ENCODE results near the gene CDKN2A. TPM values are rescaled to one million over a fixed set of nuclear protein-coding genes. Genes with fewer than 3 reads are reported as not detected.

CDKN2A gene
- total RNA-seq, 1 experiment from 2014 or later: not detected

DNA sequence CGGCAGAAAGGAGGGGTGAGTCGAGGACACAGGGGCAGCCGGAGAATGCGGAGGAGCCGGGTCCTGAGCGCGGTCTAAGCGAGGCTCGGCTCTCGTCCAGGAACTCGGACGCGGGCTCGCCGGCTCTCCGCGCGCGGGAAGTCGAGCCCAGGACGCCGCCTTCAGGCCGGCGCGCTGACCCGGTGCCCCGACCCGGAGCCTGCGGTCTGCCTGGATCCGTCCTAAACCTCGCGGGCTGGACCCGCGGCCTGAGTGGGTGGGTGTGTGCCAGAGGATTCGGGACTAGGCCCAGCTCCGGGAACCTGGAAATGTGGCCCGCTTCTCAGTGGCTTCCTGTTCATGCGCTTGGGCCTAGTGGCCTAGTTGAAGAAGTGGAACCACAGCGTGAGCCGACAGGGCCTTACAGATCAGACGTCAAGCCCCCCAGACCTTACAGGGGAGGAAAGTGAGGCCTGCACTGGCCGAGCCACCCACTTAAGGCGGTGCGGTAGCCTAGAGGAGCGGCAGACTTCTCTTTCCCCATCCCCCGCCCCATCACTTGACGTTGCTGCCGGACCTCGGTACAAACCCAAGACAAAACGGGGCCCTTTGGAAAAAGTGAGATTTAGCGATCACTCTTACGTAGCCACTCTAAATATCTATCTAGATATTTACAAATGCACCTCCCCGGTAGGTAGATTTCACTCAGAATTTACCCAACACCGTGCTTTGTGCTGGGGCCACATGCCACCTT lies 1.6 kb upstream of the CDKN2A start:
- H3K4me1 ChIP-seq (ENCODE audit: control insufficient read depth, insufficient read depth, low read length): no peaks in the 10 kb centered on the region
- TF ChIP-seq, protein P1, sequence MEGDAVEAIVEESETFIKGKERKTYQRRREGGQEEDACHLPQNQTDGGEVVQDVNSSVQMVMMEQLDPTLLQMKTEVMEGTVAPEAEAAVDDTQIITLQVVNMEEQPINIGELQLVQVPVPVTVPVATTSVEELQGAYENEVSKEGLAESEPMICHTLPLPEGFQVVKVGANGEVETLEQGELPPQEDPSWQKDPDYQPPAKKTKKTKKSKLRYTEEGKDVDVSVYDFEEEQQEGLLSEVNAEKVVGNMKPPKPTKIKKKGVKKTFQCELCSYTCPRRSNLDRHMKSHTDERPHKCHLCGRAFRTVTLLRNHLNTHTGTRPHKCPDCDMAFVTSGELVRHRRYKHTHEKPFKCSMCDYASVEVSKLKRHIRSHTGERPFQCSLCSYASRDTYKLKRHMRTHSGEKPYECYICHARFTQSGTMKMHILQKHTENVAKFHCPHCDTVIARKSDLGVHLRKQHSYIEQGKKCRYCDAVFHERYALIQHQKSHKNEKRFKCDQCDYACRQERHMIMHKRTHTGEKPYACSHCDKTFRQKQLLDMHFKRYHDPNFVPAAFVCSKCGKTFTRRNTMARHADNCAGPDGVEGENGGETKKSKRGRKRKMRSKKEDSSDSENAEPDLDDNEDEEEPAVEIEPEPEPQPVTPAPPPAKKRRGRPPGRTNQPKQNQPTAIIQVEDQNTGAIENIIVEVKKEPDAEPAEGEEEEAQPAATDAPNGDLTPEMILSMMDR (IDR thresholded peaks at IDR 0.05): no peak
- TF ChIP-seq, protein P2, sequence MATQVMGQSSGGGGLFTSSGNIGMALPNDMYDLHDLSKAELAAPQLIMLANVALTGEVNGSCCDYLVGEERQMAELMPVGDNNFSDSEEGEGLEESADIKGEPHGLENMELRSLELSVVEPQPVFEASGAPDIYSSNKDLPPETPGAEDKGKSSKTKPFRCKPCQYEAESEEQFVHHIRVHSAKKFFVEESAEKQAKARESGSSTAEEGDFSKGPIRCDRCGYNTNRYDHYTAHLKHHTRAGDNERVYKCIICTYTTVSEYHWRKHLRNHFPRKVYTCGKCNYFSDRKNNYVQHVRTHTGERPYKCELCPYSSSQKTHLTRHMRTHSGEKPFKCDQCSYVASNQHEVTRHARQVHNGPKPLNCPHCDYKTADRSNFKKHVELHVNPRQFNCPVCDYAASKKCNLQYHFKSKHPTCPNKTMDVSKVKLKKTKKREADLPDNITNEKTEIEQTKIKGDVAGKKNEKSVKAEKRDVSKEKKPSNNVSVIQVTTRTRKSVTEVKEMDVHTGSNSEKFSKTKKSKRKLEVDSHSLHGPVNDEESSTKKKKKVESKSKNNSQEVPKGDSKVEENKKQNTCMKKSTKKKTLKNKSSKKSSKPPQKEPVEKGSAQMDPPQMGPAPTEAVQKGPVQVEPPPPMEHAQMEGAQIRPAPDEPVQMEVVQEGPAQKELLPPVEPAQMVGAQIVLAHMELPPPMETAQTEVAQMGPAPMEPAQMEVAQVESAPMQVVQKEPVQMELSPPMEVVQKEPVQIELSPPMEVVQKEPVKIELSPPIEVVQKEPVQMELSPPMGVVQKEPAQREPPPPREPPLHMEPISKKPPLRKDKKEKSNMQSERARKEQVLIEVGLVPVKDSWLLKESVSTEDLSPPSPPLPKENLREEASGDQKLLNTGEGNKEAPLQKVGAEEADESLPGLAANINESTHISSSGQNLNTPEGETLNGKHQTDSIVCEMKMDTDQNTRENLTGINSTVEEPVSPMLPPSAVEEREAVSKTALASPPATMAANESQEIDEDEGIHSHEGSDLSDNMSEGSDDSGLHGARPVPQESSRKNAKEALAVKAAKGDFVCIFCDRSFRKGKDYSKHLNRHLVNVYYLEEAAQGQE (IDR thresholded peaks at IDR 0.05; ENCODE audit: insufficient read depth in 1 of 2, low read depth in 2 of 2, low read length in 1 of 2): no peak
- TF ChIP-seq SIN3A (IDR thresholded peaks at IDR 0.05; ENCODE audit: borderline replicate concordance, insufficient read depth, low read depth, low read length) (no peak), POLR2AphosphoS5 (IDR thresholded peaks at IDR 0.05; ENCODE audit: low read depth, low read length) (no peak), TCF7L2 (IDR thresholded peaks at IDR 0.05; ENCODE audit: low read depth, low read length) (no peak)
- CTCF ChIA-PET: no interaction called here
- intact Hi-C loops (cut with micrococcal nuclease; ENCODE audit: unreplicated experiment): no loop called here
- POLR2A ChIA-PET: no interaction called here
- ATAC-seq (no peak), DNase-seq (ENCODE audit: low read depth, low spot score) (no peak)
- H3K27me3 ChIP-seq (ENCODE audit: control insufficient read depth, insufficient read depth, low read length): no peaks in the 10 kb centered on the region
- no peaks in the 10 kb centered on the region for H3K9me3 ChIP-seq (ENCODE audit: control insufficient read depth, insufficient read depth, low read depth, low read length)
- H3K36me3 ChIP-seq (ENCODE audit: control insufficient read depth, insufficient read depth, low read length): no peaks in the 10 kb centered on the region; the same call in 1 of the 2 replicates
- no TSS peak for BruUV-seq (replicated peaks)
- no peak overlapping the region for H3K27ac ChIP-seq (ENCODE audit: low read length)
- peak overlapping the region in 1 of 2 experiments; percentile 39; a peak in 1 of 4 replicates for H3K4me3 ChIP-seq (ENCODE audit: low read depth in 2 of 2, low read length in 2 of 2)
- in situ Hi-C loops (cut with HindIII; ENCODE audit: low pct_unique_long_range_greater_than_20kb, low sequenced_read_pairs): no loop called here

DNA sequence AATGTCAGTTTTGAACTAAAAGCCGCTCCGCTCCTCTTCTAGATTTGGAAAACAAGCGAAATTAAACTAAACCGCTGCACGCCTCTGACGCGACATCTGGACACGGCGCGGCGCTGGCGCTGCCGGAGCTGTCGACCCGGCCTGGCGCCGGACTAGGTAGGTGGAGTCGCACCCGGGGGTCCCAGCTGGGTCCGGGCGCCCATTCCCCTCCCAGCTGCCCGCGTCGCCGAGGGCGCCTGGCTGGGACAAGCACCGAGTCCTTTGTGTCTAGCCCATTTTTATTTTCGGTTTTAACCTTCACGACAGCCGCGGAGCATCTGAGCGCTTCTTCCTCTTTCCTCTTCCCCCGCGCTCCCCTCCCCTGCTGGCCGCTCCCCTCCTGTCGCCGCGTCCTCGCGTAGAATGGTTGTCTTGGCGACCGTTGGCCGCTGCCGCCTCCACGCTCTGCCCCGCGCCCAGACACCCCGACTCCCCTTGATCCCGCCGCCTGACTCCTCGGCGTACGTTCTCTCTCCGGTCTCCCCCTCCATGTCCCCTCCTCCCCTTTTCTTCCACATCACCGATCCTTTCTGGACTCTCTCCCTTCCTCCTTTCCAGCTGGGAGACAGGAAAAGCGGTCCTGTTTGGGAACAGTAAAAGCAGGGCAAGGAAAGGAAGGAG lies 944 bp upstream of the CDKN2A start:
- ChIA-PET CTCF (no interaction called here), POLR2A (no interaction called here)
- Histone ChIP-seq H3K4me3 (ENCODE audit: low read depth in 2 of 2, low read length in 2 of 2) (peak overlapping the region in 1 of 2 experiments; percentile 39; a peak in 1 of 4 replicates), H3K9me3 (ENCODE audit: control insufficient read depth, insufficient read depth, low read depth, low read length) (no peaks in the 10 kb centered on the region), H3K4me1 (ENCODE audit: control insufficient read depth, insufficient read depth, low read length) (no peaks in the 10 kb centered on the region), H3K27me3 (ENCODE audit: control insufficient read depth, insufficient read depth, low read length) (no peaks in the 10 kb centered on the region), H3K27ac (ENCODE audit: low read length) (no peak overlapping the region), H3K36me3 (ENCODE audit: control insufficient read depth, insufficient read depth, low read length) (no peaks in the 10 kb centered on the region; the same call in 1 of the 2 replicates)
- ATAC-seq: no peak
- TF ChIP-seq, protein P2 (IDR thresholded peaks at IDR 0.05; ENCODE audit: insufficient read depth in 1 of 2, low read depth in 2 of 2, low read length in 1 of 2): no peak
- TF ChIP-seq POLR2AphosphoS5 (IDR thresholded peaks at IDR 0.05; ENCODE audit: low read depth, low read length): no peak
- TF ChIP-seq, protein P1 (IDR thresholded peaks at IDR 0.05): no peak
- no peak for TF ChIP-seq SIN3A (IDR thresholded peaks at IDR 0.05; ENCODE audit: borderline replicate concordance, insufficient read depth, low read depth, low read length)
- TF ChIP-seq TCF7L2 (IDR thresholded peaks at IDR 0.05; ENCODE audit: low read depth, low read length): no peak
- intact Hi-C loops (cut with micrococcal nuclease; ENCODE audit: unreplicated experiment): no loop called here
- no TSS peak for BruUV-seq (replicated peaks)
- DNase-seq (ENCODE audit: low read depth, low spot score): no peak
- in situ Hi-C loops (cut with HindIII; ENCODE audit: low pct_unique_long_range_greater_than_20kb, low sequenced_read_pairs): no loop called here

Data from Panc1 (cell line).